ENCODE measurements around the gene SUB1. TPM values are rescaled to one million over a fixed set of nuclear protein-coding genes. Genes with fewer than 3 reads are reported as not detected.

The SUB1 gene
- total RNA-seq, 1 donor from 2014 or later, result 119 TPM

GRCh38 chr5:32581010-32581785 lies 4.2 kb upstream of the SUB1 start:
- ATAC-seq (no peak), DNase-seq (no peak)
- Histone ChIP-seq H3K4me3 (no peak overlapping the region), H3K4me1 (peaks cover 30% of the 10 kb centered on the region), H3K27me3 (ENCODE audit: low read depth) (no peaks in the 10 kb centered on the region), H3K36me3 (no peaks in the 10 kb centered on the region), H3K27ac (no peak overlapping the region), H3K9me3 (no peaks in the 10 kb centered on the region)
- TF ChIP-seq, protein P1, sequence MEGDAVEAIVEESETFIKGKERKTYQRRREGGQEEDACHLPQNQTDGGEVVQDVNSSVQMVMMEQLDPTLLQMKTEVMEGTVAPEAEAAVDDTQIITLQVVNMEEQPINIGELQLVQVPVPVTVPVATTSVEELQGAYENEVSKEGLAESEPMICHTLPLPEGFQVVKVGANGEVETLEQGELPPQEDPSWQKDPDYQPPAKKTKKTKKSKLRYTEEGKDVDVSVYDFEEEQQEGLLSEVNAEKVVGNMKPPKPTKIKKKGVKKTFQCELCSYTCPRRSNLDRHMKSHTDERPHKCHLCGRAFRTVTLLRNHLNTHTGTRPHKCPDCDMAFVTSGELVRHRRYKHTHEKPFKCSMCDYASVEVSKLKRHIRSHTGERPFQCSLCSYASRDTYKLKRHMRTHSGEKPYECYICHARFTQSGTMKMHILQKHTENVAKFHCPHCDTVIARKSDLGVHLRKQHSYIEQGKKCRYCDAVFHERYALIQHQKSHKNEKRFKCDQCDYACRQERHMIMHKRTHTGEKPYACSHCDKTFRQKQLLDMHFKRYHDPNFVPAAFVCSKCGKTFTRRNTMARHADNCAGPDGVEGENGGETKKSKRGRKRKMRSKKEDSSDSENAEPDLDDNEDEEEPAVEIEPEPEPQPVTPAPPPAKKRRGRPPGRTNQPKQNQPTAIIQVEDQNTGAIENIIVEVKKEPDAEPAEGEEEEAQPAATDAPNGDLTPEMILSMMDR (IDR thresholded peaks at IDR 0.05), result no peak
- intact Hi-C loops (cut with DNase I), result no loop called here

- no peak for ATAC-seq
- intact Hi-C loops (cut with DNase I), result no loop called here
- no peak overlapping the region for H3K4me3 ChIP-seq
- H3K27me3 ChIP-seq (ENCODE audit: low read depth), result no peaks in the 10 kb centered on the region
- H3K27ac ChIP-seq, result no peak overlapping the region
- no peaks in the 10 kb centered on the region for H3K9me3 ChIP-seq
- DNase-seq, result no peak
- peaks cover 3% of the 10 kb centered on the region for H3K36me3 ChIP-seq
- H3K4me1 ChIP-seq, result peaks cover 47% of the 10 kb centered on the region
- TF ChIP-seq, protein P1 (IDR thresholded peaks at IDR 0.05), result no peak
These were observed 1.6 kb upstream of the SUB1 start for GRCh38 chr5:32583582-32584232.

DNA sequence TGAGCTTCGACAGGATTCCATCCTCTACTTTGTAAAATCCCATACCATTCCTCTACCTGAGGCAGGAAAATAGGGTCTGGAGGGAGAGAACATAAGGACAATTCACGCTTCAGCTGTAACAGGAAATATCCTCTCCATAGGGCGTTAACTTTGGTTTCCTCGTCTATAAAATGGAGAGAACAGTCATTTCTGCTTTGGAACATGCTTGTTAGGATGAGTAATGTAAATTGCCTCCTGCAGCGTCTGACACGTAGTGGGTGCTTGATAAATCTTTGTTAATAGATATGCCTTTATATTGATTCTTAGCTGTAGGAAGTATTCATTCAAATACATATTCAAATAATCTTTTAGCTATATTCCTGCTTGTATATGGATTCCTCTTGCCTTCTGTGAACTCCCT lies 711 bp upstream of the SUB1 start:
- ATAC-seq, result no peak
- no peaks in the 10 kb centered on the region for H3K9me3 ChIP-seq
- DNase-seq, result no peak
- TF ChIP-seq, protein P1 (IDR thresholded peaks at IDR 0.05), result no peak
- H3K4me3 ChIP-seq, result no peak overlapping the region
- H3K4me1 ChIP-seq, result peaks cover 47% of the 10 kb centered on the region
- H3K27me3 ChIP-seq (ENCODE audit: low read depth), result no peaks in the 10 kb centered on the region
- H3K27ac ChIP-seq, result no peak overlapping the region
- H3K36me3 ChIP-seq, result peaks cover 13% of the 10 kb centered on the region
- intact Hi-C loops (cut with DNase I), result no loop called here

- H3K36me3 ChIP-seq, result peaks cover 16% of the 10 kb centered on the region
- peak overlapping the region; percentile 100 for H3K27ac ChIP-seq
- TF ChIP-seq, protein P1 (IDR thresholded peaks at IDR 0.05), result no peak
- intact Hi-C loops (cut with DNase I), result no loop called here
- ATAC-seq (no peak), DNase-seq (no peak)
- no peaks in the 10 kb centered on the region for H3K27me3 ChIP-seq (ENCODE audit: low read depth)
- H3K9me3 ChIP-seq, result no peaks in the 10 kb centered on the region
- H3K4me1 ChIP-seq, result peaks cover 47% of the 10 kb centered on the region
- H3K4me3 ChIP-seq, result peak overlapping the region; percentile 90
These were observed 273 bp upstream of the SUB1 start for GRCh38 chr5:32585122-32585445.

DNA sequence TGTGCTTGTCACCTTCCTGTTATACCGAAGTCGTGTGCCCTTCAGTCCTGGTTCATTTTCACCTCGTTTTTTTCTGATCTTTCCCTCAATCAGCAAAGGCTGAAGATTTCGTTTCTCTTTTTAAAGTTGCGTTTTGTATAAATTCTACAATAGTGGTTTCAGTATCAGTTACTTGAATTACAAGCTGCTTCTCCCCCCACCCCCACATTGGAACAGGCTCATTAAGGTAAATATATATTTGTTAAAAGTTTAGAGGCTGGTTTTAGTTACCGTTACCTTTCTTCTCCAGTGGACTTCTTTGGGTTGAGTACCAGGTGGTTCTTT lies 881 bp downstream of the SUB1 start:
- H3K4me1 ChIP-seq, result peaks cover 47% of the 10 kb centered on the region
- ATAC-seq, result no peak
- intact Hi-C loops (cut with DNase I), result no loop called here
- peak overlapping the region; percentile 100 for H3K27ac ChIP-seq
- H3K4me3 ChIP-seq, result peak overlapping the region; percentile 90
- no peak for DNase-seq
- TF ChIP-seq, protein P1 (IDR thresholded peaks at IDR 0.05), result no peak
- H3K27me3 ChIP-seq (ENCODE audit: low read depth), result no peaks in the 10 kb centered on the region
- no peaks in the 10 kb centered on the region for H3K9me3 ChIP-seq
- peaks cover 25% of the 10 kb centered on the region for H3K36me3 ChIP-seq
